Stimulated activated CD4-positive, alpha-beta T cell treated with anti-CD3 and anti-CD28 coated beads, TNF-alpha, amount 100 ng/mL, for 48 hours (primary cell): ENCODE data around the gene NUP54.
A peak's percentile ranks its signal among the peaks of the same experiment; 100 is the strongest.

Source experiments
- DNase-seq, 3 donors: peaks; one replicate each; pipeline ENCODE4 v3.0.0-alpha.2; 2020; ENCODE audit warnings: low read depth in 3 of 3

Gene NUP54

DNA sequence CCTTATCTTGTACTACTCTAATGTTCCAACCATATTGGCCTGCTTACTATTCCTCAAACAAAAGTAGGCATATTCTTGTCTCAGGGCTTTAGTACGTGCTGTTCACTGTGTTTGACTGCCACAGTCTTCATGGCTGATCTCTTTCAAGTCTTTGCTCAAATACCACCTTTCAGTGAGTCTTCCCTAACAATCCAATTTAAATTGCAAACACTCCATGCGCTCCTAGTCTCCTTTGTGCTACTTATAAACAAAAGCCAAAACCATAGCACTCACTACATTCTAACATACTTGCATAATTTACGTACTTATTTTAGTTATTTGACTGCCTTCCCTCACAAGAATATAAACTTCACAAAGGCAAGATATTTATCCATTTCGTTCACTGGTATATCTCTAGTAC lies 75.4 kb downstream of the NUP54 start:
- no peak for DNase-seq

DNA sequence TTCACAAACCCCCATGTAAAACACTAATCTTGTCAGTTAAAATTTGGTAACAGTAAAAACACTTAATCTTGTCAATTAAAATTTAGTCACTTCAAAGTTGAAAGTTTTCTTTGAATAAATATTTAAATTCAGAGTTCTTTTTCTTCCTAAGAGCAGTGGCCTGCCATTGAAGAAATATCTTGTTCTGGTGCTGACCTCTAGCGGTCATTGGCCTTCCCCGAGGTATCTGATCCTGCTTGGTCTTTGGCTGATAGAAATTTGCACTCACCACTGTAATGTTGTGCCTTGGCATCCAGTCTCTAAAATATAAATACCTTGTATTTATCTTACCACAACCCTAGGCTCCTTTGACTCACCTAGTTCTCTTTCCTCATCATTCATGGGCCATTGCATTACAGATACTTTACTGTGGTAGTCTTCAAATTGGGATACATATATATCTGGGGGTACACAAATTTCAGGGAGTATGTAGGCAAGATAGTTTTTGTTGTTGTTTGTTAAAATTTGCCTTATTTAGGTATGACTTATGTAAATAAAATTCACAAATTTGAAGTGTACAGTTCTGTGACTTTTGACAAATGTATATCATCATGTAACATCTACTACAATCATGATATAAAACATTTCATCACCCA lies 80.4 kb downstream of the NUP54 start:
- peak; percentile 37 to 72 (median 49) for DNase-seq

DNA sequence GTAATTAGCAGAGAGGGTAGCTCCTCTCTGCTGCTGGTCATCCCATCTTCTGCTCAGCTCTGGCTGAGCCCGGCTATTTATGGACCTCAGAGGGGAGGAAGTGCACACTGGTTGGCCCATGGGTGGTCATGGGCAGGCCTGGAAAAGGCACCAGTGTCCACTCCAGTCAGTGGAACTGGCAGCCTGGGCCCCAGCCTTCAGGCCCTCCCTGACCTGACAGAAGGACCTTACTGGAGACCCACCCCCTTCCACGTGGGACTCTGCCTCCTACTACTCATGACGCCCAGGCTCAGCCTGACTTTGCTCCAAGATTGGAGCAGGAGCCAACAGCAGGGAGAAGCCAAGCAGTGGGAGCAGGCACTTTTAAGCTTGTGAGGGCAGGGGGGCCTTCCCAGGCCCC lies 81.7 kb downstream of the NUP54 start:
- no peak for DNase-seq
